AG04450 (cell line): Measurements from ENCODE around the gene PREX1. TPM values are rescaled to one million over a fixed set of nuclear protein-coding genes. Genes with fewer than 3 reads are reported as not detected.

Experiments used
- CTCF ChIA-PET: fragments of 300-600, 350-600 bp; formaldehyde crosslinking; extraction: SDS; loops from one replicate; lab custom pipeline; 2022; ENCODE audit warnings: antibody characterized with exemption, inconsistent platforms; lab: Charles Lee
- POLR2A ChIA-PET: fragments of 350-600 bp; formaldehyde crosslinking; extraction: SDS; loops from one replicate; lab custom pipeline; 2021; ENCODE audit warnings: antibody characterized with exemption, inconsistent platforms; lab: Yijun Ruan, JAX
- DNase-seq: peaks from one replicate; pipeline ENCODE4 v3.0.0-alpha.2; 2011; ENCODE audit warnings: low read depth, low spot score
- H3K27ac ChIP-seq: one replicate; pipeline ENCODE4 v1.5.1; 2012; ENCODE audit warnings: low read depth, low read length, control low read depth
- H3K27me3 ChIP-seq: one replicate; pipeline ENCODE4 v1.6.0; 2012; ENCODE audit warnings: low read length; ENCODE audit not compliant: control insufficient read depth, insufficient read depth
- H3K4me3 ChIP-seq: 2 replicates; pipeline ENCODE4 v1.5.1; 2011; ENCODE audit warnings: mild to moderate bottlenecking, low read depth, low read length, control low read depth
- H3K9me3 ChIP-seq: 2 replicates; pipeline ENCODE4 v1.5.1; 2012; ENCODE audit warnings: low read length; ENCODE audit not compliant: control insufficient read depth, insufficient read depth
- CTCF ChIP-seq: IDR thresholded peaks from 2 replicates; pipeline ENCODE4 v1.5.1; 2011; ENCODE audit warnings: low read depth, low read length, control low read depth, inconsistent platforms
- polyA plus RNA-seq: library from polyadenylated mRNA; depleted of rRNA; stranded (reverse); fragments of >200 nt; gene quantifications from 2 replicates; pipeline ENCODE4 v1.2.3, GENCODE V29; 2011

Gene PREX1
- polyA plus RNA-seq, 1 experiment = 0.69 TPM

GRCh38 chr20:48763216-48763914, 64.4 kb downstream of the PREX1 start:
- DNase-seq = no peak
- H3K4me3 ChIP-seq = no peak overlapping the region
- CTCF ChIA-PET = no interaction called here
- H3K27me3 ChIP-seq = peaks cover 3% of the 10 kb centered on the region
- no peaks in the 10 kb centered on the region for H3K9me3 ChIP-seq
- H3K27ac ChIP-seq = no peak overlapping the region
- POLR2A ChIA-PET = no interaction called here
- no peak for TF ChIP-seq CTCF

GRCh38 chr20:48761874-48762273, 65.9 kb downstream of the PREX1 start:
- no peaks in the 10 kb centered on the region for H3K9me3 ChIP-seq
- H3K27ac ChIP-seq = no peak overlapping the region
- ChIA-PET CTCF (interaction anchor here (0.6 kb wide), 1 partner anchor 65 kb away, joined by 3 read pairs; no protein-coding TSS in a partner anchor), POLR2A (no interaction called here)
- H3K27me3 ChIP-seq = no peaks in the 10 kb centered on the region
- no peak for TF ChIP-seq CTCF
- DNase-seq = no peak
- H3K4me3 ChIP-seq = no peak overlapping the region

- CTCF ChIA-PET = no interaction called here
- no peak overlapping the region for H3K27ac ChIP-seq
- POLR2A ChIA-PET = no interaction called here
Measured at GRCh38 chr20:48761023-48761785, 66.6 kb downstream of the PREX1 start.

GRCh38 chr20:48760403-48760983, 67.3 kb downstream of the PREX1 start:
- no peak for DNase-seq
- H3K9me3 ChIP-seq = no peaks in the 10 kb centered on the region
- ChIA-PET POLR2A (no interaction called here), CTCF (no interaction called here)
- H3K27ac ChIP-seq = no peak overlapping the region
- TF ChIP-seq CTCF = no peak
- no peak overlapping the region for H3K4me3 ChIP-seq
- H3K27me3 ChIP-seq = peaks cover 3% of the 10 kb centered on the region

More at GRCh38 chr20:48761023-48761785, 66.6 kb downstream of the PREX1 start:
- H3K27me3 ChIP-seq = peaks cover 1% of the 10 kb centered on the region
- no peak for TF ChIP-seq CTCF
- H3K9me3 ChIP-seq = no peaks in the 10 kb centered on the region
- DNase-seq = no peak
- H3K4me3 ChIP-seq = no peak overlapping the region
